HEK293 (cell line): ENCODE data around the gene DDX24.
"Not testable (repeated sequence)": the region's sequence is repeated elsewhere in the genome, so short reads cannot be mapped to it uniquely, and the experiment has no call there.

Source experiments
- CTCF ChIA-PET: fragments of 350-600 bp; formaldehyde crosslinking; extraction: SDS; loops from one replicate; lab custom pipeline; 2021; ENCODE audit warnings: antibody characterized with exemption; lab: Yijun Ruan, JAX
- POLR2A ChIA-PET: fragments of 300-600 bp; formaldehyde crosslinking; extraction: SDS; loops from one replicate; lab custom pipeline; 2020; ENCODE audit warnings: antibody characterized with exemption, inconsistent platforms; lab: Yijun Ruan, JAX
- H3K27ac ChIP-seq: fragments of 200-500 bp; sonication (Bioruptor generic); 2 replicates; pipeline ENCODE4 v1.5.1; 2014; ENCODE audit warnings: low read depth, low read length, control low read depth, inconsistent platforms; ENCODE audit errors: extremely low read depth
- H3K36me3 ChIP-seq, 2 experiments: fragments of 200-500 bp in 1 of 2; sonication (Bioruptor generic) in 1 of 2; 1 replicate in 1 of 2; 2 replicates in 1 of 2; pipeline ENCODE4 v1.5.1; 2014 to 2017; ENCODE audit warnings: inconsistent platforms in 2 of 2, low read length in 2 of 2; ENCODE audit not compliant: control insufficient read depth in 2 of 2, insufficient read depth in 1 of 2
- H3K4me1 ChIP-seq: fragments of 200-500 bp; sonication (Bioruptor generic); 2 replicates; pipeline ENCODE4 v1.5.1; 2014; ENCODE audit warnings: mild to moderate bottlenecking, low read length, inconsistent platforms; ENCODE audit not compliant: control insufficient read depth, insufficient read depth
- H3K4me3 ChIP-seq: 2 replicates; pipeline ENCODE4 v1.5.1; 2011; ENCODE audit warnings: low read depth, mild to moderate bottlenecking, control low read depth, low read length, moderate library complexity
- H3K9me3 ChIP-seq: fragments of 200-500 bp; sonication (Bioruptor generic); 2 replicates; pipeline ENCODE4 v1.5.1; 2014; ENCODE audit warnings: low read depth, low read length, inconsistent platforms; ENCODE audit not compliant: control insufficient read depth, insufficient read depth
- SETDB1 ChIP-seq: IDR thresholded peaks from one replicate; pipeline ENCODE4 v1.6.1; 2017; ENCODE audit warnings: mild to moderate bottlenecking, low read length, moderate library complexity, mixed read lengths; ENCODE audit not compliant: insufficient read length
- ZBTB6 ChIP-seq: fragments of 450-650 bp; formaldehyde crosslinking; IDR thresholded peaks from 2 replicates; pipeline ENCODE4 v1.5.1; 2017; ENCODE audit warnings: missing biosample characterization, missing genetic modification characterization
- ZNF146 ChIP-seq: fragments of 450-650 bp; formaldehyde crosslinking; IDR thresholded peaks from 2 replicates; pipeline ENCODE4 v1.5.1; 2016; ENCODE audit warnings: missing biosample characterization, missing genetic modification characterization
- ZNF248 ChIP-seq: fragments of 450-650 bp; formaldehyde crosslinking; IDR thresholded peaks from 2 replicates; pipeline ENCODE4 v1.5.1; 2017; ENCODE audit warnings: missing biosample characterization, missing genetic modification characterization
- ZNF274 ChIP-seq, 2 experiments: fragments of 200-500 bp in 1 of 2; fragments of 450-650 bp in 1 of 2; sonication (Bioruptor generic) in 1 of 2; formaldehyde crosslinking in 1 of 2; IDR thresholded peaks; 2 replicates each; pipeline versions ENCODE4 v1.5.1 to v1.6.1; 2014 to 2016; ENCODE audit warnings: borderline replicate concordance in 1 of 2, inconsistent platforms in 1 of 2, low read length in 1 of 2, missing biosample characterization in 1 of 2, missing genetic modification characterization in 1 of 2
- ZNF280C ChIP-seq: fragments of 450-650 bp; formaldehyde crosslinking; IDR thresholded peaks from 2 replicates; pipeline ENCODE4 v1.5.1; 2016; ENCODE audit warnings: missing biosample characterization, missing genetic modification characterization
- ZNF280D ChIP-seq: fragments of 450-650 bp; formaldehyde crosslinking; IDR thresholded peaks from 2 replicates; pipeline ENCODE4 v1.5.1; 2016; ENCODE audit warnings: missing biosample characterization, missing genetic modification characterization
- ZNF335 ChIP-seq: fragments of 450-650 bp; formaldehyde crosslinking; conservative IDR thresholded peaks from 2 replicates; pipeline ENCODE4 v1.5.1; 2016; ENCODE audit warnings: missing biosample characterization, missing genetic modification characterization
- ZNF449 ChIP-seq: fragments of 450-650 bp; formaldehyde crosslinking; IDR thresholded peaks from 2 replicates; pipeline ENCODE4 v1.5.1; 2017; ENCODE audit warnings: missing biosample characterization, mild to moderate bottlenecking, missing genetic modification characterization, moderate library complexity
- ZNF610 ChIP-seq: fragments of 450-650 bp; formaldehyde crosslinking; IDR thresholded peaks from 2 replicates; pipeline ENCODE4 v1.5.1; 2016; ENCODE audit warnings: missing biosample characterization, missing genetic modification characterization, borderline replicate concordance
- ZNF670 ChIP-seq: fragments of 450-650 bp; formaldehyde crosslinking; IDR thresholded peaks from 2 replicates; pipeline ENCODE4 v1.5.1; 2016; ENCODE audit warnings: missing biosample characterization, missing genetic modification characterization, low read depth
- ZNF76 ChIP-seq: fragments of 450-650 bp; formaldehyde crosslinking; IDR thresholded peaks from 2 replicates; pipeline ENCODE4; 2016; ENCODE audit warnings: low read depth, missing biosample characterization, missing genetic modification characterization, borderline replicate concordance
- ZSCAN16 ChIP-seq: fragments of 450-650 bp; formaldehyde crosslinking; IDR thresholded peaks from 2 replicates; pipeline ENCODE4 v1.5.1; 2016; ENCODE audit warnings: missing biosample characterization, missing genetic modification characterization

The DDX24 gene

GRCh38 chr14:94075008-94075407 is 6.0 kb downstream of the DDX24 start:
- CTCF ChIA-PET = interaction anchor here (0.8 kb wide), 1 partner anchor 38 kb away, joined by 3 read pairs; no protein-coding TSS in a partner anchor
- Histone ChIP-seq H3K27ac (no peak overlapping the region), H3K36me3 (peaks cover 3 to 48% of the 10 kb centered on the region in 2 experiments; a peak in 2 of 3 replicates), H3K4me1 (no peaks in the 10 kb centered on the region), H3K4me3 (no peak overlapping the region), H3K9me3 (no peaks in the 10 kb centered on the region; the same call in 1 of the 2 replicates)
- TF ChIP-seq ZNF248 (tag by site-specific recombination) = no peak
- 0 out of 2 replicates have a peak, but pooled peaks have one; percentile 33 for TF ChIP-seq ZNF274 (IDR thresholded peaks at IDR 0.05; ENCODE audit: low read length)
- TF ChIP-seq ZNF274 (tag by site-specific recombination; IDR thresholded peaks at IDR 0.05; ENCODE audit: borderline replicate concordance) = peak; percentile 71; the same call in 1 of the 2 replicates
- no peak for TF ChIP-seq ZSCAN16 (tag by site-specific recombination)
- POLR2A ChIA-PET = no interaction called here

GRCh38 chr14:94074534-94074933 is 6.5 kb downstream of the DDX24 start:
- H3K4me1 ChIP-seq = no peaks in the 10 kb centered on the region
- peak; percentile 87 for TF ChIP-seq SETDB1
- TF ChIP-seq ZNF280D (tag by site-specific recombination) = 0 out of 2 replicates have a peak, but pooled peaks have one; percentile 14
- no peak for TF ChIP-seq ZNF670
- TF ChIP-seq ZNF280C (tag by site-specific recombination) = peak; percentile 70; the same call in 1 of the 2 replicates
- TF ChIP-seq ZNF335 (tag by site-specific recombination) = no peak
- no peak overlapping the region for H3K4me3 ChIP-seq
- no peaks in the 10 kb centered on the region; the same call in 1 of the 2 replicates for H3K9me3 ChIP-seq
- H3K27ac ChIP-seq = no peak overlapping the region
- ChIA-PET POLR2A (no interaction called here), CTCF (interaction anchor here (0.6 to 0.8 kb wide), 2 partner anchors 38 to 126 kb away, joined by 3 to 4 read pairs; no protein-coding TSS in a partner anchor)
- peaks cover 3 to 44% of the 10 kb centered on the region in 2 experiments; a peak in 2 of 3 replicates for H3K36me3 ChIP-seq

GRCh38 chr14:94072076-94072475 is 8.9 kb downstream of the DDX24 start:
- TF ChIP-seq ZNF146 = peak; percentile 74
- H3K27ac ChIP-seq, CTCF ChIA-PET, POLR2A ChIA-PET, H3K4me1 ChIP-seq, H3K4me3 ChIP-seq, H3K9me3 ChIP-seq: not testable (repeated sequence)
- H3K36me3 ChIP-seq = peaks cover 3 to 20% of the 10 kb centered on the region in 2 experiments; a peak in 2 of 3 replicates

- H3K4me1 ChIP-seq = peaks cover 9% of the 10 kb centered on the region; the same call in 1 of the 2 replicates
- no peaks in the 10 kb centered on the region for H3K9me3 ChIP-seq
- ChIA-PET CTCF (interaction anchor here (0.6 to 1.7 kb wide), 4 partner anchors 13 to 63 kb away, joined by 3 to 6 read pairs (median 4); partner anchors contain the start of gene IFI27L2), POLR2A (interaction anchor here (3.8 kb wide), 1 partner anchor 14 kb away, joined by 25 read pairs; the partner anchor contains the start of genes DDX24 and IFI27L1)
- H3K36me3 ChIP-seq = peaks cover 19 to 21% of the 10 kb centered on the region in 2 experiments
- H3K4me3 ChIP-seq = no peak overlapping the region
- peak overlapping the region; percentile 21 for H3K27ac ChIP-seq
- TF ChIP-seq ZNF610 (tag by site-specific recombination) (0 out of 2 replicates have a peak, but pooled peaks have one; percentile 20), ZBTB6 (tag by site-specific recombination) (no peak), ZNF449 (tag by site-specific recombination) (no peak), ZNF76 (tag by site-specific recombination) (no peak; the same call in 1 of the 2 replicates)
These were observed 14.8 kb downstream of the DDX24 start for GRCh38 chr14:94066089-94066676.
